WTC11 (cell line): ENCODE data around the gene PPARA. TPM values are rescaled to one million over a fixed set of nuclear protein-coding genes. Genes with fewer than 3 reads are reported as not detected.

ENCODE experiments used
- CBFB ChIP-seq: sonication (generic); formaldehyde crosslinking; IDR thresholded peaks from 2 replicates; pipeline ENCODE4 v1.8.1; 2022; ENCODE audit warnings: mild to moderate bottlenecking, low read depth, missing genetic modification reagents
- CREB1 ChIP-seq: sonication (generic); formaldehyde crosslinking; IDR thresholded peaks from 2 replicates; pipeline ENCODE4 v1.8.0; 2023; ENCODE audit warnings: mild to moderate bottlenecking, missing genetic modification reagents
- ESRRA ChIP-seq: sonication (generic); formaldehyde crosslinking; IDR thresholded peaks from 2 replicates; pipeline ENCODE4 v1.8.1; 2022; ENCODE audit warnings: mild to moderate bottlenecking, missing genetic modification reagents, borderline replicate concordance
- FOXK1 ChIP-seq: sonication (generic); formaldehyde crosslinking; IDR thresholded peaks from 2 replicates; pipeline ENCODE4 v1.8.0; 2022; ENCODE audit warnings: mild to moderate bottlenecking, moderate library complexity, missing genetic modification reagents
- GABPB1 ChIP-seq: sonication (generic); formaldehyde crosslinking; IDR thresholded peaks from 2 replicates; pipeline ENCODE4 v1.8.1; 2023; ENCODE audit warnings: mild to moderate bottlenecking, missing genetic modification reagents
- HMGXB4 ChIP-seq: sonication (generic); formaldehyde crosslinking; IDR thresholded peaks from 2 replicates; pipeline ENCODE4 v1.8.1; 2023; ENCODE audit warnings: mild to moderate bottlenecking, moderate library complexity, missing genetic modification reagents
- SMAD4 ChIP-seq: sonication (generic); formaldehyde crosslinking; IDR thresholded peaks from 2 replicates; pipeline ENCODE4 v1.8.0; 2022; ENCODE audit warnings: mild to moderate bottlenecking, missing genetic modification reagents
- TEAD4 ChIP-seq: sonication (generic); formaldehyde crosslinking; IDR thresholded peaks from 2 replicates; pipeline ENCODE4 v1.8.0; 2022; ENCODE audit warnings: mild to moderate bottlenecking, missing genetic modification reagents
- ZNF281 ChIP-seq: sonication (generic); formaldehyde crosslinking; IDR thresholded peaks from 2 replicates; pipeline ENCODE4 v1.8.0; 2023; ENCODE audit warnings: mild to moderate bottlenecking, missing genetic modification reagents
- ZNF396 ChIP-seq: fragments of 250-450 bp; sonication (Bioruptor Pico); IDR thresholded peaks from 2 replicates; pipeline ENCODE4 v1.8.0; 2021; ENCODE audit warnings: mild to moderate bottlenecking, moderate library complexity, borderline replicate concordance
- ZNF416 ChIP-seq: fragments of 250-450 bp; sonication (Bioruptor Pico); IDR thresholded peaks from 2 replicates; pipeline ENCODE4 v1.9.0; 2021; ENCODE audit warnings: mild to moderate bottlenecking, inconsistent platforms
- total RNA-seq: library from RNA; stranded (reverse); gene quantifications from 3 replicates; pipeline ENCODE4 v1.2.3, GENCODE V29; 2021
- TF ChIP-seq, protein P1 (sequence below): fragments of 250-450 bp; sonication (Bioruptor Pico); IDR thresholded peaks from 2 replicates; pipeline ENCODE4 v1.8.0; 2021; ENCODE audit warnings: mild to moderate bottlenecking
- TF ChIP-seq, protein P2 (sequence below): fragments of 250-450 bp; sonication (Bioruptor Pico); IDR thresholded peaks from 2 replicates; pipeline ENCODE4 v2.1.2; 2022; ENCODE audit warnings: mild to moderate bottlenecking, moderate library complexity
- TF ChIP-seq, protein P3 (sequence below): sonication (generic); formaldehyde crosslinking; IDR thresholded peaks from 2 replicates; pipeline ENCODE4 v1.8.0; 2022; ENCODE audit warnings: mild to moderate bottlenecking, missing genetic modification reagents
- TF ChIP-seq, protein P4 (sequence below): fragments of 200-600 bp; IDR thresholded peaks from 2 replicates; pipeline ENCODE4 v1.8.0; 2022; ENCODE audit warnings: antibody characterized with exemption
- TF ChIP-seq, protein P5 (sequence below): sonication (generic); formaldehyde crosslinking; IDR thresholded peaks from 2 replicates; pipeline ENCODE4 v1.8.1; 2023; ENCODE audit warnings: mild to moderate bottlenecking, missing genetic modification reagents, moderate library complexity

Gene PPARA
- total RNA-seq, 1 experiment from 2014 or later = 9.3 TPM

- TF ChIP-seq HMGXB4 (CRISPR knock-in tag) = no peak
- TF ChIP-seq, protein P1, sequence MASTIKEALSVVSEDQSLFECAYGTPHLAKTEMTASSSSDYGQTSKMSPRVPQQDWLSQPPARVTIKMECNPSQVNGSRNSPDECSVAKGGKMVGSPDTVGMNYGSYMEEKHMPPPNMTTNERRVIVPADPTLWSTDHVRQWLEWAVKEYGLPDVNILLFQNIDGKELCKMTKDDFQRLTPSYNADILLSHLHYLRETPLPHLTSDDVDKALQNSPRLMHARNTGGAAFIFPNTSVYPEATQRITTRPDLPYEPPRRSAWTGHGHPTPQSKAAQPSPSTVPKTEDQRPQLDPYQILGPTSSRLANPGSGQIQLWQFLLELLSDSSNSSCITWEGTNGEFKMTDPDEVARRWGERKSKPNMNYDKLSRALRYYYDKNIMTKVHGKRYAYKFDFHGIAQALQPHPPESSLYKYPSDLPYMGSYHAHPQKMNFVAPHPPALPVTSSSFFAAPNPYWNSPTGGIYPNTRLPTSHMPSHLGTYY (CRISPR knock-in tag) = no peak
- no peak for TF ChIP-seq ZNF396 (CRISPR knock-in tag)
- TF ChIP-seq, protein P2, sequence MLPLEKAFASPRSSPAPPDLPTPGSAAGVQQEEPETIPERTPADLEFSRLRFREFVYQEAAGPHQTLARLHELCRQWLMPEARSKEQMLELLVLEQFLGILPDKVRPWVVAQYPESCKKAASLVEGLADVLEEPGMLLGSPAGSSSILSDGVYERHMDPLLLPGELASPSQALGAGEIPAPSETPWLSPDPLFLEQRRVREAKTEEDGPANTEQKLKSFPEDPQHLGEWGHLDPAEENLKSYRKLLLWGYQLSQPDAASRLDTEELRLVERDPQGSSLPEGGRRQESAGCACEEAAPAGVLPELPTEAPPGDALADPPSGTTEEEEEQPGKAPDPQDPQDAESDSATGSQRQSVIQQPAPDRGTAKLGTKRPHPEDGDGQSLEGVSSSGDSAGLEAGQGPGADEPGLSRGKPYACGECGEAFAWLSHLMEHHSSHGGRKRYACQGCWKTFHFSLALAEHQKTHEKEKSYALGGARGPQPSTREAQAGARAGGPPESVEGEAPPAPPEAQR = no peak
- 0 out of 2 replicates have a peak, but pooled peaks have one; percentile 31 for TF ChIP-seq GABPB1 (CRISPR knock-in tag)
- TF ChIP-seq, protein P3, sequence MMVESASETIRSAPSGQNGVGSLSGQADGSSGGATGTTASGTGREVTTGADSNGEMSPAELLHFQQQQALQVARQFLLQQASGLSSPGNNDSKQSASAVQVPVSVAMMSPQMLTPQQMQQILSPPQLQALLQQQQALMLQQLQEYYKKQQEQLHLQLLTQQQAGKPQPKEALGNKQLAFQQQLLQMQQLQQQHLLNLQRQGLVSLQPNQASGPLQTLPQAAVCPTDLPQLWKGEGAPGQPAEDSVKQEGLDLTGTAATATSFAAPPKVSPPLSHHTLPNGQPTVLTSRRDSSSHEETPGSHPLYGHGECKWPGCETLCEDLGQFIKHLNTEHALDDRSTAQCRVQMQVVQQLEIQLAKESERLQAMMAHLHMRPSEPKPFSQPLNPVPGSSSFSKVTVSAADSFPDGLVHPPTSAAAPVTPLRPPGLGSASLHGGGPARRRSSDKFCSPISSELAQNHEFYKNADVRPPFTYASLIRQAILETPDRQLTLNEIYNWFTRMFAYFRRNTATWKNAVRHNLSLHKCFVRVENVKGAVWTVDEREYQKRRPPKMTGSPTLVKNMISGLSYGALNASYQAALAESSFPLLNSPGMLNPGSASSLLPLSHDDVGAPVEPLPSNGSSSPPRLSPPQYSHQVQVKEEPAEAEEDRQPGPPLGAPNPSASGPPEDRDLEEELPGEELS = peak; percentile 59; the same call in 1 of the 2 replicates
- no peak for TF ChIP-seq ZNF416 (CRISPR knock-in tag)
- TF ChIP-seq FOXK1 (CRISPR knock-in tag) = no peak
- peak; percentile 13; the same call in 1 of the 2 replicates for TF ChIP-seq CREB1 (CRISPR knock-in tag)
- TF ChIP-seq, protein P4, sequence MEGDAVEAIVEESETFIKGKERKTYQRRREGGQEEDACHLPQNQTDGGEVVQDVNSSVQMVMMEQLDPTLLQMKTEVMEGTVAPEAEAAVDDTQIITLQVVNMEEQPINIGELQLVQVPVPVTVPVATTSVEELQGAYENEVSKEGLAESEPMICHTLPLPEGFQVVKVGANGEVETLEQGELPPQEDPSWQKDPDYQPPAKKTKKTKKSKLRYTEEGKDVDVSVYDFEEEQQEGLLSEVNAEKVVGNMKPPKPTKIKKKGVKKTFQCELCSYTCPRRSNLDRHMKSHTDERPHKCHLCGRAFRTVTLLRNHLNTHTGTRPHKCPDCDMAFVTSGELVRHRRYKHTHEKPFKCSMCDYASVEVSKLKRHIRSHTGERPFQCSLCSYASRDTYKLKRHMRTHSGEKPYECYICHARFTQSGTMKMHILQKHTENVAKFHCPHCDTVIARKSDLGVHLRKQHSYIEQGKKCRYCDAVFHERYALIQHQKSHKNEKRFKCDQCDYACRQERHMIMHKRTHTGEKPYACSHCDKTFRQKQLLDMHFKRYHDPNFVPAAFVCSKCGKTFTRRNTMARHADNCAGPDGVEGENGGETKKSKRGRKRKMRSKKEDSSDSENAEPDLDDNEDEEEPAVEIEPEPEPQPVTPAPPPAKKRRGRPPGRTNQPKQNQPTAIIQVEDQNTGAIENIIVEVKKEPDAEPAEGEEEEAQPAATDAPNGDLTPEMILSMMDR = no peak
- no peak for TF ChIP-seq TEAD4 (CRISPR knock-in tag)
- TF ChIP-seq, protein P5, sequence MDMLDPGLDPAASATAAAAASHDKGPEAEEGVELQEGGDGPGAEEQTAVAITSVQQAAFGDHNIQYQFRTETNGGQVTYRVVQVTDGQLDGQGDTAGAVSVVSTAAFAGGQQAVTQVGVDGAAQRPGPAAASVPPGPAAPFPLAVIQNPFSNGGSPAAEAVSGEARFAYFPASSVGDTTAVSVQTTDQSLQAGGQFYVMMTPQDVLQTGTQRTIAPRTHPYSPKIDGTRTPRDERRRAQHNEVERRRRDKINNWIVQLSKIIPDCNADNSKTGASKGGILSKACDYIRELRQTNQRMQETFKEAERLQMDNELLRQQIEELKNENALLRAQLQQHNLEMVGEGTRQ (CRISPR knock-in tag) = no peak
- no peak for TF ChIP-seq SMAD4 (CRISPR knock-in tag)
- no peak for TF ChIP-seq CBFB (CRISPR knock-in tag)
- TF ChIP-seq ZNF281 (CRISPR knock-in tag) = no peak
- TF ChIP-seq ESRRA (CRISPR knock-in tag) = no peak
Measured at GRCh38 chr22:46267431-46268279, 117.3 kb downstream of the PPARA start, which contains the start of gene TTC38 (continued).
